IPS-11a (cell line): ENCODE measurements around the gene EPB41L4B.
"Not testable (repeated sequence)": the region's sequence is repeated elsewhere in the genome, so short reads cannot be mapped to it uniquely, and the experiment has no call there.

Source experiments
- H3K4me3 ChIP-seq: one replicate; pipeline ENCODE4 v1.5.1; 2013; ENCODE audit warnings: low read depth, low read length, control low read depth

EPB41L4B gene

DNA sequence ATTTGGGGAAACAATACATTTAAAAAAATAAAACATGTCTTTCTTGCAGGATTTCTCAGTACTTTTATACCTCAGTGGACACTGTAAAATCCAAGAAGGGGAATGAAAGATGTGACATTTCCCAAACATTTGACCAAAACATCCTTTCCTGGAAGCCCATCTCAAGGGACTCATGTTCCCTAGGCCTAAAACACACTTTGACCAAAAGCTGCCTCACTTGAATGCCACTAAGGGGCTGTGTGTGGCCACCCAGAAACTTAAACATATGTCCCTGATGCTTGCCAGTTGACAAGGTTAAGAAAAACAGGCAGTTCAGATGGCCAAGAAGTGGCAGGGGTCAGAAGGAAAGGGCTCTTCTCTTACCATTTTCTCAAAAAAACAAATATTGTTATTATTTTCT is 73.6 kb downstream of the EPB41L4B start:
- H3K4me3 ChIP-seq = no peak overlapping the region

- H3K4me3 ChIP-seq = no peak overlapping the region
These were observed 74.3 kb downstream of the EPB41L4B start for GRCh38 chr9:109246533-109246932.

DNA sequence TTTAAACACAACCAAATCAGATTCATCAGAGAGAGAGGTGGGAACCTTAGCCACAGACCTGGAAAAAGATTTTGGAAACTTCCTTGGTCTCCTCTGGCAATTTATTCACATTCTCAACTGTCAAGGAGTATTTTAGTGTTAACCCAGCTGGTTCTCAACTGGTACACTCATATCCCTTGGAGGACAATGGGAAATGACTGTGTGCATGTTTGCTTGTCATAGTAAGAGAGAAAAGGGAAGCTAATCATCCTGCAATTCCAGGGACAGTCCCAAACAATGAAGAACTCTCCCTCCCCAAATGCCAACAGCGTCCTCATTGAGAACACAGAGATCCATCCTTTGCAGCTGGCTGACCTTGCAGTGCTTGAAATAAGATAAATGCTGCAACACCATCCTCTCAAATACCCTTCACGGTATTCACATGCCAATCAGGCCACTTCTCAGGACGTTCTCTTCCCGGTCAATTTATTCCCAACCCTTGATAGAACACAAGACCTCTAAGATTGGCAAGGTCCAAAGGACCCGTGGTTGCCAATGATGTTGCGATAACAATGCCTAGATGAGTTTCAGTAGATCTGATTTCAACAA is 75.5 kb downstream of the EPB41L4B start:
- H3K4me3 ChIP-seq = no peak overlapping the region

DNA sequence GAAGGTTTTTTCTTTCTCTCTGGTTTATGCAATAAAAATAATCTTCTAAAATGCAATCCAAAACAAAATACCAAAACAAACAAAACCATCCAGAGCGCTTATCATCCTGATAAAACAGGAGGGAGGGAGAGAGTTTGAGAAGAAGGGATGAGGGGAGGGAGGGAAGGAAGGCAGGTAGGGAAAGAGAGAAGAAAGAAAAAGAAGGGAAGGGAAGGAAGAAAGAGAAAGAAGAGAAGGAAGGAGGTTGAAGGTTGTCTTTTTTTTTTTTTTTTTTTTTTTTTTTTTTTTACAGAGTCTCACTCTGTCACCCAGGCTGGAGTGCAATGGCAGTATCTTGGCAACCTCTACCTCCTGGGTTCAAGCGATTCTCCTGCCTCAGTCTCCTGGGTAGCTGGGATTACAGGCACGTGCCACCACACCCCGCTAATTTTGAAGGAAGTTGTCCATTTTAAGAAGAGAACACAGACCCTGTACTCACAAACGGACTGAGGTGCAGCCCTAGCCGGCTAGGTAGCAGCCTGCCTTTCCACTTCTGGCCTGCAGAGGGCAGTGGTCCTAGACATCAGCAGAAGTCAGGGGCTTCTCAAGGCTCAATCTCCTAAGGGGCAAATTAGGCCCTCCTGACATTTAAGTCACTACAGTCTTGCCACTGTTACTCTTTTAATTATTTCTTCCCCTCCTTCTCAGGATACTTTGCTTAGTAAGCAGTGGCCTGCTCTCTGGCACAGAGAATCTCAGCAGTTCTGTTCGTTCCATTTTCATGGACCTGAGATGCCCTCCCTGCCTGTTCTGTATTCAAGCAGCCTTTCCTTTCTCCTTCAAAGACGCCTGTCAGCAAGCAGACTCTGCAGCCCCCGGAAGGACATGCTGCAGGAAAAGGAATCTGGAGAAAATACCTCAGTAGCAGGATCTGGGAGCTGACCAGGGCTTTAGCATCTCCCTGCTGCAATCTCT is 76.4 kb downstream of the EPB41L4B start:
- no peak overlapping the region for H3K4me3 ChIP-seq

DNA sequence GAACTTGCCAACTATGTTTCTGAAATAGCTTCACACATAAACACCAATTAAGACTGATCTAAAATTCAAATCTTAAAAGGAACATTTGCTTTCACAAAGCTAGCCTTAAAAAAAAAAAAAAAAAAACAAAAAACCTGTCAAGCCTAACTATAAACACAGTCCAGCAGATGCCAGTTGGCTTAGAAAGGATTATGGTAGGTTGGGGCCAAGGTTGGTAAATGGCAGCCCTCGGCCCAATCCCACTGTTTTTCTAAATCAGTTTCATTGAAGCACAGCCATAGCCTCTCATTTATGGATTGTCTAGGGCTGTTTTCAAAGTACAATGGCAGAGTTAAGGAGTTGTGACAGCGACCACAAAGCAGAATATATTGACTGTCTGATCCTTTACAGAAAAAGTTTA is 78.1 kb downstream of the EPB41L4B start:
- no peak overlapping the region for H3K4me3 ChIP-seq

- H3K4me3 ChIP-seq = no peak overlapping the region
These were observed 78.8 kb downstream of the EPB41L4B start for GRCh38 chr9:109242014-109242413.

DNA sequence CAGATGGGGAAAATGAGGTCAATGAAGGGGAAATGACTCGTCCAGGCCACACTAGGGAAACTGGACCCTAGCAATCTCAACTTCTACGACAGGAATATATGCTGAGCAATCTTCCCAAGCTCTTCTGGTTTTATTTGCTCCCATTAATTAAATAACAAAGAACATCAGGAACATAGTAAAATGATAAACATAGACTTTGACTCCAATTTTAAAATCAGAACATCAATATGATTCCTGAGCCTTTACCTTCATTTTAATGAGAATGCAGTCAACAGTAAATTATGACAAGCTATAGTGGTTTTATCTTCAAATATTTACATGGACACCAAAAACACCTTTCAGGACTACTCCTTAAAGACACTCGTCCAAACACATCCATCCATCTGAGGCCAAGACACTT is 79.7 kb downstream of the EPB41L4B start:
- no peak overlapping the region for H3K4me3 ChIP-seq

DNA sequence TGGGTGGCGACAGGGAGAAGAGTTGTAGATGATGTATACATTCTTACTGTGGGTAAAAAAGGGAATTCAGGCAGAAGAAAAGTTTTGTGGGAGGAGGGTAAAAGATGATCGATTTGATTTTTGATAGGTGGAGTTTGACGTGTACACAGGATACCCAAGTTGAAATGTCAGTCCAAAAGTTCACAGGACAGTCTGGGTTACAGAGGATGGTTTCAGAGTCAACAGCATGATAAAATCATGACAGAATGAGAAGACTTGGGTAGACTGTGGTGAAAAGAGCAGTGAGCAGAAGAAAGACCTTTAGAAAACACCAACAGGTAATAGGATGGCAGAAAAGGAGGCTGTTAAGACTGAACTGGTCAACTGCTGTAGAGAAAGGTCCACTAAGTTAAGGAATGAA is 81.6 kb downstream of the EPB41L4B start:
- H3K4me3 ChIP-seq = no peak overlapping the region

DNA sequence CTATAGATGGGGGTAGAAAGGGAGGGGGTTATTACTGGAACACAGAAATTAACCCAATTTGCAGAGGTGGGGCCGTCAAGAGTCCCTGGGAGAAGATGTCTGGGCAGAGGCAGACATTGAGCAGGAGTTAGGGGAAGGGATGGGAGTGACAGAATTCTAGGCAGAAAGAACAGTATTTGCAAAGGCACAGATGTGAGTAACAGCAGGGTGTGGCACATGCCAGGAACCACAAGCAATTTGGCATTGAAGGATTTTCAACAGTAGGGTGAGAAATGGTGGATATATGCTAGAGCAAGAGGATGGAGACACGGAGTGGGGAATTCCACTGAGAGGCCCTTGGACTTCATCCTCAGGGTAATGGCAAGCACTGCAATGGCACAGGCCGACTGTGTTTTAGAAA is 82.2 kb downstream of the EPB41L4B start:
- no peak overlapping the region for H3K4me3 ChIP-seq

GRCh38 chr9:109238125-109238524 is 82.7 kb downstream of the EPB41L4B start:
- H3K4me3 ChIP-seq = no peak overlapping the region

GRCh38 chr9:109232449-109233237 is 88.2 kb downstream of the EPB41L4B start:
- H3K4me3 ChIP-seq = no peak overlapping the region

- no peak overlapping the region for H3K4me3 ChIP-seq
These were observed 89.3 kb downstream of the EPB41L4B start for GRCh38 chr9:109231593-109231992.

DNA sequence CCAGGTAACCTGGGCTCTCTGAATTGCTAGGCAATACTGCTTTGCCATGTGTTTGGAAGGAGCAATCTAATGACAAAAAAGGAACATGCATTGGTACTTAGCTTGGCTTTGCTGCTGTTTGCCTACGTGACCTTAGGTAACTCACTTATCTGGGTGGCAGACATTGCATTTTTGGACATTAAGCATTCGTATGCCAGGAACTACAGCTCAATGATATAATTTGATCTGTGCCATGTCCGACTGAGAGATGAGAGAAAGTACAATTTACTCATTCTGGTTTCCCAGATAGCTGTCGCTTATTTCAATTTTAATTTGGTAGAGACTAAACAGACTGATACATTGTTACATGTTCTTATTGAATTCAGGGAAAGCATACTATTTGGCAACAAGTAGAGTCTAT is 90.6 kb downstream of the EPB41L4B start:
- H3K4me3 ChIP-seq = no peak overlapping the region

DNA sequence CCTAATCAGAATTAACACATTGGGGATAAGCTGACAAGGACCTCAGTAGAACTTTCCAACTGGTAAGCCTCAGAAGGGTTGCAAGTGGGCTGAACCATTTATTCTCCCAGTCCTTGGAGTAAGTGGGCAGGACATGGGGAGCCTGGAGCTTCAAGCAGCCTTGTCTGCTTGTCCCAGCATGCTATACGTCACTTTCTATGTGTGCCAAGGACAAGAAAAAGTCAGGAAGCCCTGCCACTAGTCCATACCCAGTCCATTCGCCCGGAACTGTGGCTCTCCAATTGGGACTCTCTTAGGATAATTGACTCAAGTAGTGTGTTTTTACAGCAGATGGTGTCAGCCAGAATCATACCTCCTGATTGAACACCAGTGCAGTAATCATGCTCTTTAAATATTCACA is 91.2 kb downstream of the EPB41L4B start:
- no peak overlapping the region for H3K4me3 ChIP-seq

DNA sequence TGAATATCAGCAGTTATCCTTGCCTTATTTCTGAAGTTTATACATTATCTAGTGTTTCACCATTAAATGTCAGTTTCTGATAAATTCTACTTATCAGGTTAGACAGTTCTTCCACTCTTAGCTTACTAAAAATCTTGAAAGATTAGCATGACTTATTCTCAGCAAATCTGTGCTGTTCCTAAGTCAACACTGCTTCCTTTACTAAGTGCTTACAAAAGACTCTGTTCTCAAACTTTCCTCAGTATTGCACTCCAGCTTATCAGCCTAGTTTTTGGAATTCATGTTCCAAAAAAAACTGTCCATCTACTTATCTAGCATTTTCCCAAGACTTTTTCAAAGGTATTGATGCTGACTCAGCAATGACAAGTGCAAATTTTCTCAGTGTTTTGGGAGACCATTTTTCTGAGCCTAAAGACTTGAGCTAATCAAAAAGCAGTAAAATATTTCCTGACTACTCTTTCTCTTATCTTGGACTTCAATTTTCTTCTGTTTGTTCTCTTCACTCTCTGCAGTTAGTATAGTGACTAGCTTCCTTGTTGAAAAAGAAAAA is 92.7 kb downstream of the EPB41L4B start:
- no peak overlapping the region for H3K4me3 ChIP-seq

DNA sequence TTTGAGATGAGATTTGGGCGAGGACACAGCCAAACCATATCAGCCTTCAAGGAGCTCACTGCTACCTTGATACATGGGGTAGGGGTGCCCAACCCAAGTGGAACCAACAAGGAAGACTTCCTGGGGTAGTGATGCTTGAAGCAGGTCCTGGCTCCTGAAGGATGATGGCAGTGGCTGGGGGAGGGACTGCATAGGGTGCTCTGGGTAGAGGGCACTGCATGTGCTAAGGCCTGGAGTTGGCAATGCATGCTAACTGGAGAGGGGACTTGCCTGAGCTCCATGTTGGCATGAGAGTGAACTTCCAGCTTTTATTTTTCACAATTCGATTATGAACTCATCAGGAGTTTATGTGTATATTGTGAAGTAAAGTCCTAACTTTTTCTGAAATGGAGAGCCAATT is 95.2 kb downstream of the EPB41L4B start:
- no peak overlapping the region for H3K4me3 ChIP-seq

- no peak overlapping the region for H3K4me3 ChIP-seq
These were observed 96.1 kb downstream of the EPB41L4B start for GRCh38 chr9:109224751-109225150.

DNA sequence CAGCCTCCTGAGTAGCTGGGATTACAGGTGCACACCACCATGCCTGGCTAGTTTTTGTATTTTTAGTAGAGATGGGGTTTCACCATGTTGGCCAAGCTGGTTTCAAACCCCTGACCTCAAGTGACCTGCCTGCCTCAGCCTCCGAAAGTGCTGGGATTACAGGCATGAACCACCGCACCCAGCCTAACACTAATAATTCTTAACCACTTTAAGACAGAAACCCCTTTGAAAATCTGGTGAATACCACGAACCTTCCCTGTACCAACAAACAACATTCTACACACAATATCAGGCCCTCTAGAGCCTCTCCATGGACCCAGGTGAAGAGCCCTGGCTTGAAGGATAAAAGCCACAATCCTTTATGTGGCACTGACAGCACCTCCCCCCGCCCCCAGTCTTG is 102.6 kb downstream of the EPB41L4B start:
- H3K4me3 ChIP-seq = not testable (repeated sequence)

- H3K4me3 ChIP-seq = no peak overlapping the region
These were observed 106.4 kb downstream of the EPB41L4B start for GRCh38 chr9:109214414-109214813.

GRCh38 chr9:109213285-109214121 is 107.4 kb downstream of the EPB41L4B start:
- no peak overlapping the region for H3K4me3 ChIP-seq
